ENCODE data around the gene BRD9.
"Not testable (repeated sequence)": the region's sequence is repeated elsewhere in the genome, so short reads cannot be mapped to it uniquely, and the experiment has no call there.

Gene BRD9

GRCh38 chr5:902129-902916, 9.7 kb upstream of the BRD9 start:
- DNase-seq (ENCODE audit: low read depth): no peak

GRCh38 chr5:900781-901180, 8.2 kb upstream of the BRD9 start:
- no peak for DNase-seq (ENCODE audit: low read depth)

- DNase-seq (ENCODE audit: low read depth): no peak
Observed at GRCh38 chr5:893711-894110, 1.1 kb upstream of the BRD9 start.

- no peak for DNase-seq (ENCODE audit: low read depth)
Observed at GRCh38 chr5:893137-893506, 521 bp upstream of the BRD9 start.

GRCh38 chr5:891837-892393, 686 bp downstream of the BRD9 start:
- DNase-seq (ENCODE audit: low read depth): no peak

GRCh38 chr5:891117-891836, 1.3 kb downstream of the BRD9 start:
- DNase-seq (ENCODE audit: low read depth): no peak

GRCh38 chr5:889075-889710, 3.4 kb downstream of the BRD9 start:
- DNase-seq (ENCODE audit: low read depth): no peak

GRCh38 chr5:888638-889035, 4.0 kb downstream of the BRD9 start:
- DNase-seq (ENCODE audit: low read depth): no peak

- DNase-seq (ENCODE audit: low read depth): no peak
Observed at GRCh38 chr5:887947-888637, 4.5 kb downstream of the BRD9 start.

- DNase-seq (ENCODE audit: low read depth): no peak
Observed at GRCh38 chr5:886716-887325, 5.8 kb downstream of the BRD9 start.

GRCh38 chr5:886036-886435, 6.6 kb downstream of the BRD9 start:
- DNase-seq (ENCODE audit: low read depth): no peak

- DNase-seq (ENCODE audit: low read depth): no peak
Observed at GRCh38 chr5:885529-885928, 7.1 kb downstream of the BRD9 start.

GRCh38 chr5:885127-885442, 7.5 kb downstream of the BRD9 start:
- DNase-seq (ENCODE audit: low read depth): no peak

GRCh38 chr5:884345-885126, 8.1 kb downstream of the BRD9 start:
- DNase-seq (ENCODE audit: low read depth): no peak

GRCh38 chr5:883475-884181, 9.0 kb downstream of the BRD9 start:
- no peak for DNase-seq (ENCODE audit: low read depth)

- DNase-seq (ENCODE audit: low read depth): no peak
Observed at GRCh38 chr5:882253-883183, 10.1 kb downstream of the BRD9 start.

- DNase-seq (ENCODE audit: low read depth): no peak
Observed at GRCh38 chr5:881551-881935, 11.1 kb downstream of the BRD9 start.

- DNase-seq (ENCODE audit: low read depth): no peak
Observed at GRCh38 chr5:880816-881550, 11.6 kb downstream of the BRD9 start.

GRCh38 chr5:878677-879076, 13.9 kb downstream of the BRD9 start:
- not testable (repeated sequence) for DNase-seq (ENCODE audit: low read depth)
